Measurements from ENCODE around the gene USP22. TPM values are rescaled to one million over a fixed set of nuclear protein-coding genes. Genes with fewer than 3 reads are reported as not detected.
"Not testable (repeated sequence)": the region's sequence is repeated elsewhere in the genome, so short reads cannot be mapped to it uniquely, and the experiment has no call there.

The USP22 gene
- total and polyA plus RNA-seq, 7 donors, result 46.4 to 287 (median 150) TPM

DNA sequence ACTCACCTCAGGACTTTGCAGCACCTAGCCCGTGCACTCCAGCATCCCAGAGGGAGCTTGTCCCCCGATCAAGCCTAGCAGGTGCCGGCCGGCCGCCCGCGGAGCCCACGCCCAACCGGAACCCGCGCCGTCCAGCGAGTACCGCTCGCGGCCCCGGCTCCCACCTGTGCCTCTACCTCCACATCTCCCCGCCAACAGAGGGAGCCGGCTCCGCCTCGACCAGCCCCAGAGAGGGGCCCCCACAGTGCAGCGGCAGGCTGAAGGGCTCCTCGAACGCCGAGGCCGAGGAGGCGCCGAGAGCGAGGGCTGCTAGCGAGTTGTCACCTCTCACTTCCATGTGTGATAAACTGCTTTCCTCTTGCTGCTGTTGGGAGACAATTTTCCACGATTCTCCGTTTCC lies 42.9 kb upstream of the USP22 start:
- ATAC-seq (no peak), DNase-seq (no peak)
- Histone ChIP-seq H3K27ac (no peak overlapping the region), H3K27me3 (ENCODE audit: insufficient read depth in 3 of 3, low read length in 2 of 3) (no peaks in the 10 kb centered on the region), H3K4me3 (no peak overlapping the region), H3K4me1 (no peaks in the 10 kb centered on the region), H3K36me3 (ENCODE audit: insufficient read depth in 1 of 2, low read depth in 1 of 2) (no peaks in the 10 kb centered on the region), H3K9me3 (no peaks in the 10 kb centered on the region)
- TF ChIP-seq, protein P1, sequence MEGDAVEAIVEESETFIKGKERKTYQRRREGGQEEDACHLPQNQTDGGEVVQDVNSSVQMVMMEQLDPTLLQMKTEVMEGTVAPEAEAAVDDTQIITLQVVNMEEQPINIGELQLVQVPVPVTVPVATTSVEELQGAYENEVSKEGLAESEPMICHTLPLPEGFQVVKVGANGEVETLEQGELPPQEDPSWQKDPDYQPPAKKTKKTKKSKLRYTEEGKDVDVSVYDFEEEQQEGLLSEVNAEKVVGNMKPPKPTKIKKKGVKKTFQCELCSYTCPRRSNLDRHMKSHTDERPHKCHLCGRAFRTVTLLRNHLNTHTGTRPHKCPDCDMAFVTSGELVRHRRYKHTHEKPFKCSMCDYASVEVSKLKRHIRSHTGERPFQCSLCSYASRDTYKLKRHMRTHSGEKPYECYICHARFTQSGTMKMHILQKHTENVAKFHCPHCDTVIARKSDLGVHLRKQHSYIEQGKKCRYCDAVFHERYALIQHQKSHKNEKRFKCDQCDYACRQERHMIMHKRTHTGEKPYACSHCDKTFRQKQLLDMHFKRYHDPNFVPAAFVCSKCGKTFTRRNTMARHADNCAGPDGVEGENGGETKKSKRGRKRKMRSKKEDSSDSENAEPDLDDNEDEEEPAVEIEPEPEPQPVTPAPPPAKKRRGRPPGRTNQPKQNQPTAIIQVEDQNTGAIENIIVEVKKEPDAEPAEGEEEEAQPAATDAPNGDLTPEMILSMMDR (IDR thresholded peaks at IDR 0.05), result no peak
- WGBS, 3 donors, result 89 to 94% (median 91%) methylated on average over 32 of the region's 32 CpGs
- intact Hi-C loops (cut with DNase I), result no loop called here

DNA sequence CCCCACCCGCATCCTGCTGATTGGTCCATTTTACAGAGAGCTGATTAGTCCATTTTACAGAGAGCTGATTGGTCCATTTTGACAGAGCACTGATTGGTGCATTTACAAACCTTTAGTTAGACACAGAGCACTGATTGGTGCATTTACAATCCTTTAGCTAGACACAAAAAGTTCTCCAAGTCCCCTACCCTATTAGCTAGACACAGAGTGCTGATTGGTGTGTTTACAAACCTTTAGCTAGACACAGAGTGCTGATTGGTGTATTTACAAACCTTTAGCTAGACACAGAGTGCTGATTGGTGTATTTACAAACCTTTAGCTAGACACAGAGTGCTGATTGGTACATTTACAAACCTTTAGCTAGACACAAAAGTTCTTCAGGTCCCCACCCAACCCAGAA lies 42.5 kb upstream of the USP22 start:
- H3K4me3 ChIP-seq; intact Hi-C loops (cut with DNase I); H3K27ac ChIP-seq; ATAC-seq; H3K36me3 ChIP-seq (ENCODE audit: insufficient read depth in 1 of 2, low read depth in 1 of 2); DNase-seq; H3K27me3 ChIP-seq (ENCODE audit: insufficient read depth in 3 of 3, low read length in 2 of 3); H3K4me1 ChIP-seq; H3K9me3 ChIP-seq: not testable (repeated sequence)
- 93 to 100% (median 95%) methylated on average over 1 of the region's 1 CpG for whole genome bisulfite sequencing, 3 donors

DNA sequence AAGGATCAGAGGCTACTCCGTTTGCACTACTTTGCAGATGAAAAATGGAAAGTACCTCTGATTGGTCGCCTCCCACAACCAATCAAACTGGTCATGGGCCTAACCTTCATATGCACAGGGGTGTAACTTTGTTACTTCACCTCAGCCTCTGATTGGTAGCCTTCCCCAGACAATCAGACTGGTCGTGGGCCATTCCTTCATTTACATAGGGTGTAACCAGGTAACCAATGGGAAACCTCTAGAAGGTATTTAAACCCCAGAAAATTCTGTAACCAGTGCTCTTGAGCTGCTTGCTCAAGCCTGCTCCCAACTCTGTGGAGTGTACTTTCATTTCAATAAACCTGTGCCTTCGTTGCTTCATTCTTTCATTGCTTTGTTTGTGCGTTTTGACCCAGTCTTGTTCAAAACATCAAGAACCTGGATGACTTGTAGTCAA lies 39.2 kb upstream of the USP22 start:
- intact Hi-C loops (cut with DNase I), result no loop called here
- no peaks in the 10 kb centered on the region for H3K9me3 ChIP-seq
- 87 to 89% (median 88%) methylated on average over 5 of the region's 5 CpGs for WGBS, 3 donors
- DNase-seq (no peak), ATAC-seq (no peak)
- H3K4me1 ChIP-seq, result no peaks in the 10 kb centered on the region
- H3K36me3 ChIP-seq (ENCODE audit: insufficient read depth in 1 of 2, low read depth in 1 of 2), result no peaks in the 10 kb centered on the region
- H3K27me3 ChIP-seq (ENCODE audit: insufficient read depth in 3 of 3, low read length in 2 of 3), result no peaks in the 10 kb centered on the region
- TF ChIP-seq, protein P1 (IDR thresholded peaks at IDR 0.05), result no peak
- H3K27ac ChIP-seq, result no peak overlapping the region
- H3K4me3 ChIP-seq, result no peak overlapping the region

DNA sequence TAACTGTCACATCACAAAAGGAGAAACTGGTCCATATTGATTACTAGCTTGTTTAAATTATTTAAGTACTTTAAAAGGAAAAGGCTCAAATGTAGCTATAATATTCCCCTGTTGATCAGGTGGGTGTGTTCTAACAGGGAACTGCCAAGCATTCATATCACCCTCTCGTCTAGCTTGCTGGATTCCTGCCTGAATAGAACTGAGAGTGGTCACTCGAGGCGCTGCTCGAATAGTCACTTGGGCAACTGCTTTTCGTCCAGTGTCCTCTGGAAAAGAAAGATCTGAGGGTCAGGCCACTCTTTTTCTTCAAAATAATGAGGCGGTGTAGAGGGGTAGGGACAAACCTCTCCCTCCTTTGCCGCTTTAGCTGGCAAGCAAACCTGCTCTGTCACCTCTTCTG lies 36.4 kb upstream of the USP22 start:
- ATAC-seq, result no peak
- Histone ChIP-seq H3K27me3 (ENCODE audit: insufficient read depth in 3 of 3, low read length in 2 of 3) (no peaks in the 10 kb centered on the region), H3K4me3 (no peak overlapping the region), H3K4me1 (no peaks in the 10 kb centered on the region), H3K27ac (no peak overlapping the region), H3K36me3 (ENCODE audit: insufficient read depth in 1 of 2, low read depth in 1 of 2) (no peaks in the 10 kb centered on the region), H3K9me3 (no peaks in the 10 kb centered on the region)
- TF ChIP-seq, protein P1 (IDR thresholded peaks at IDR 0.05), result no peak
- no peak for DNase-seq
- intact Hi-C loops (cut with DNase I), result loop anchor here in 1 of 2 donors (5.0 kb wide), 1 partner anchor 37 kb away; the partner anchor contains the start of gene USP22
- 68 to 69% (median 69%) methylated on average over 7 of the region's 7 CpGs for WGBS, 3 donors

DNA sequence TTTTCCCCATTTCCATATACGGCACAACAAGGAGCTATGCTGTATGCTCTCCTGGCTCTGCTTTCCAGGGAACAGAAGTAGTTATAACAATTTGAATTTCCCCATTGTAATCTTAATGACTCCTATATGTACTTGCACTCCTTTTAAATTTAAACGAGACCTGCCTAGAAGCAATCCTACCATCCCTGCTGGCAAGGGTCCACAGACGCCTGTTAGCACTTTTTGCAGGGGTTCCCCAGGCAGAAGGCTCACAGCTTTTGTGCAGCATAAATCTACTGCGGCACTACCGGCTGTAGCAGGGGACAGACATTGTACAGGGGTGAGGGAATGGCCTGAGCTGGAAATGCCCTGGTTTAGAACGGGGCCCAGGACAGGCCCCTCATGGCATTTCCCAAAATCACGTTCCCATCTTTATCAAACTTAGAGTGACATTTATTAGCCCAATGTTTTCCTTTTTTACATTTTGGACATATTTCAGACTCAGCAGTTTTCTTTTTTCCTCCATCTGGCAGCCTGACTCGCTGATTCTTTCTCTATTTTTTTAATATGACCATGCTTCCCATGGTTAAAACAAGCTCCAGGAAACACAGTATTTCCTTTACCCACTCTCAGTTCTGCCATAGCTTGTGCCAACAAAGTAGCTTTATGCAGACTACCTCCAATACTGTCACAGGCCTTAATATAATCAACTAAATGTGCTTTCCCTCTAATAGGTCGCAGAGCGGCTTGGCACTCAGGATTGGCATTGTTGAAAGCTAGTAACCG lies 35.4 kb upstream of the USP22 start:
- no peak overlapping the region for H3K4me3 ChIP-seq
- TF ChIP-seq, protein P1 (IDR thresholded peaks at IDR 0.05), result no peak
- no peak for ATAC-seq
- DNase-seq, result no peak
- intact Hi-C loops (cut with DNase I), result loop anchor here in 1 of 2 donors (5.0 kb wide), 1 partner anchor 36 kb away; the partner anchor contains the start of gene USP22
- no peaks in the 10 kb centered on the region for H3K36me3 ChIP-seq (ENCODE audit: insufficient read depth in 1 of 2, low read depth in 1 of 2)
- no peaks in the 10 kb centered on the region for H3K27me3 ChIP-seq (ENCODE audit: insufficient read depth in 3 of 3, low read length in 2 of 3)
- no peaks in the 10 kb centered on the region for H3K9me3 ChIP-seq
- H3K27ac ChIP-seq, result no peak overlapping the region
- H3K4me1 ChIP-seq, result no peaks in the 10 kb centered on the region
- WGBS, 3 donors, result 50 to 64% (median 51%) methylated on average over 11 of the region's 11 CpGs

All from psoas muscle (tissue), 8 donors.